K562 (cell line): ENCODE measurements around the gene IL1B. TPM values are rescaled to one million over a fixed set of nuclear protein-coding genes. Genes with fewer than 3 reads are reported as not detected.
A peak's percentile ranks its signal among the peaks of the same experiment; 100 is the strongest.

Source experiments
- ATF1 ChIP-seq, 2 experiments: fragments of 450-650 bp in 1 of 2; IDR thresholded peaks; 2 replicates each; pipeline ENCODE4 v1.6.1; 2016; ENCODE audit warnings: missing compliant biosample characterization in 1 of 2, missing genetic modification characterization in 1 of 2
- BRCA1 ChIP-seq, 2 experiments: fragments of 450-650 bp in 1 of 2; sonication (generic) in 1 of 2; formaldehyde crosslinking in 1 of 2; IDR thresholded peaks; 2 replicates each; pipeline versions ENCODE4 v1.5.0 to v1.6.1; 2017 to 2020; ENCODE audit warnings: mild to moderate bottlenecking in 1 of 2, missing genetic modification reagents in 1 of 2
- CREB1 ChIP-seq, 2 experiments: sonication (generic) in 1 of 2; formaldehyde crosslinking in 1 of 2; IDR thresholded peaks; 2 replicates each; pipeline versions ENCODE4 v1.6.1 to v1.8.0; 2012 to 2022; ENCODE audit warnings: inconsistent platforms in 1 of 2, mild to moderate bottlenecking in 1 of 2, missing genetic modification reagents in 1 of 2, moderate library complexity in 1 of 2
- CXXC5 ChIP-seq: fragments of 250-450 bp; sonication (Bioruptor Pico); IDR thresholded peaks from 2 replicates; pipeline ENCODE4 v1.8.0; 2022; ENCODE audit warnings: inconsistent platforms, mild to moderate bottlenecking, moderate library complexity
- EP300 ChIP-seq: IDR thresholded peaks from 2 replicates; pipeline ENCODE4 v1.6.1; 2012; ENCODE audit warnings: low read length, improper control_type of control experiment
- HLTF ChIP-seq: fragments of 450-650 bp; IDR thresholded peaks from 2 replicates; pipeline ENCODE4 v1.6.1; 2016
- MCM2 ChIP-seq: fragments of 450-650 bp; IDR thresholded peaks from 2 replicates; pipeline ENCODE4 v1.6.1; 2017; ENCODE audit warnings: low read depth, mild to moderate bottlenecking
- MIER1 ChIP-seq: fragments of 450-650 bp; IDR thresholded peaks from 2 replicates; pipeline ENCODE4 v1.6.1; 2016; ENCODE audit warnings: antibody characterized with exemption, mild to moderate bottlenecking, low read depth
- NFRKB ChIP-seq: fragments of 450-650 bp; IDR thresholded peaks from 2 replicates; pipeline ENCODE4 v1.6.1; 2016; ENCODE audit warnings: low read depth
- NUFIP1 ChIP-seq: fragments of 450-650 bp; IDR thresholded peaks from 2 replicates; pipeline ENCODE4 v1.6.1; 2018; ENCODE audit not compliant: partially characterized antibody
- PHTF2 ChIP-seq: fragments of 250-450 bp; sonication (Bioruptor Pico); IDR thresholded peaks from 2 replicates; pipeline ENCODE4 v1.5.0; 2021; ENCODE audit warnings: mild to moderate bottlenecking
- SMAD4 ChIP-seq: fragments of 250-450 bp; sonication (Bioruptor Pico); conservative IDR thresholded peaks from 2 replicates; pipeline ENCODE4 v1.8.0; 2021; ENCODE audit warnings: inconsistent platforms, mild to moderate bottlenecking, moderate library complexity
- TAF15 ChIP-seq: fragments of 200-400 bp; formaldehyde crosslinking; IDR thresholded peaks from 2 replicates; pipeline ENCODE4 v1.6.1; 2017; ENCODE audit warnings: mild to moderate bottlenecking, low read depth, low read length, moderate library complexity
- TEAD1 ChIP-seq, 2 experiments: fragments of 450-650 bp in 1 of 2; sonication (generic) in 1 of 2; formaldehyde crosslinking; IDR thresholded peaks; 2 replicates each; pipeline versions ENCODE4 v1.4.0 to v1.8.0; 2020 to 2022; ENCODE audit warnings: mild to moderate bottlenecking in 2 of 2, missing genetic modification reagents in 1 of 2
- THRB ChIP-seq: fragments of 450-650 bp; formaldehyde crosslinking; conservative IDR thresholded peaks from 2 replicates; pipeline ENCODE4 v1.4.0; 2022; ENCODE audit warnings: mild to moderate bottlenecking, missing genetic modification characterization
- ZKSCAN1 ChIP-seq: fragments of 150-350 bp; IDR thresholded peaks from 2 replicates; pipeline ENCODE4 v1.6.1; 2016; ENCODE audit warnings: low read depth, low read length
- ZNF384 ChIP-seq: IDR thresholded peaks from 2 replicates; pipeline ENCODE4 v1.6.1; 2012; ENCODE audit warnings: low read depth, low read length, improper control_type of control experiment
- ZNF444 ChIP-seq: fragments of 250-450 bp; sonication (Bioruptor Pico); IDR thresholded peaks from 2 replicates; pipeline ENCODE4 v1.4.0; 2020; ENCODE audit warnings: mild to moderate bottlenecking, moderate library complexity
- ZNF76 ChIP-seq: fragments of 250-450 bp; sonication (Bioruptor Pico); IDR thresholded peaks from 2 replicates; pipeline ENCODE4 v1.4.0; 2020; ENCODE audit warnings: mild to moderate bottlenecking, moderate library complexity, borderline replicate concordance
- ZNF830 ChIP-seq: fragments of 250-450 bp; sonication (Bioruptor Pico); IDR thresholded peaks from 2 replicates; pipeline ENCODE4 v1.5.0; 2021; ENCODE audit warnings: mild to moderate bottlenecking
- polyA plus RNA-seq, 8 experiments: library from polyadenylated mRNA; depleted of rRNA in 4 of 8; stranded (reverse) in 5 of 8; unstranded in 3 of 8; fragments of >200 nt; fragmentation: Nextera tagmentation in 2 of 8; fragmentation: Illumina TruSeq in 1 of 8; extraction: Ambion mirVana in 2 of 8; extraction: Trizol in 1 of 8; gene quantifications; 2 replicates each; pipeline versions ENCODE4 v1.2.1 to v1.2.3, GENCODE V29; 2011 to 2014; ENCODE audit warnings: inconsistent platforms in 1 of 8, missing spikeins in 1 of 8
- total RNA-seq, 7 experiments: library from RNA; depleted of rRNA in 6 of 7; stranded (reverse); fragments of >200 nt in 6 of 7; fragmentation: Illumina TruSeq in 2 of 7; extraction: Trizol in 2 of 7; gene quantifications; 2 replicates each; pipeline versions ENCODE4 v1.2.1 to v1.2.3, GENCODE V29; 2011 to 2021; ENCODE audit warnings: low replicate concordance in 1 of 7
- TF ChIP-seq, protein P1 (sequence below): sonication (generic); formaldehyde crosslinking; IDR thresholded peaks from 2 replicates; pipeline ENCODE4 v1.8.0; 2022; ENCODE audit warnings: missing genetic modification reagents, mild to moderate bottlenecking, borderline replicate concordance
- TF ChIP-seq, protein P2 (sequence below): fragments of 250-450 bp; sonication (Bioruptor Pico); IDR thresholded peaks from 2 replicates; pipeline ENCODE4 v1.8.0; 2021; ENCODE audit warnings: moderate library complexity, mild to moderate bottlenecking, inconsistent platforms

Gene IL1B
- total and polyA plus RNA-seq, 9 of the 15 experiments (the other 6 are each of a cell fraction or from before 2014, with no cell fraction given), result 0.29 TPM; not detected in 8

GRCh38 chr2:112793449-112793978 is 43.1 kb downstream of the IL1B start (continued):
- TF ChIP-seq ZNF384 (no peak), THRB (CRISPR knock-in tag) (no peak), ATF1 (CRISPR knock-in tag; IDR thresholded peaks at IDR 0.05) (no peak), ATF1 (tag; IDR thresholded peaks at IDR 0.05) (no peak), MIER1 (no peak), EP300 (no peak), ZKSCAN1 (no peak), ZNF830 (CRISPR knock-in tag) (no peak), CXXC5 (peak; percentile 52), BRCA1 (IDR thresholded peaks at IDR 0.05) (no peak), BRCA1 (CRISPR knock-in tag; IDR thresholded peaks at IDR 0.05) (no peak), CREB1 (IDR thresholded peaks at IDR 0.05) (no peak), CREB1 (CRISPR knock-in tag; IDR thresholded peaks at IDR 0.05) (no peak), TEAD1 (CRISPR knock-in tag; IDR thresholded peaks at IDR 0.05) (no peak), TAF15 (no peak), PHTF2 (CRISPR knock-in tag) (no peak), SMAD4 (CRISPR knock-in tag) (peak; percentile 68), MCM2 (no peak), NFRKB (no peak), ZNF76 (CRISPR knock-in tag) (0 out of 2 replicates have a peak, but pooled peaks have one; percentile 44), NUFIP1 (no peak), HLTF (no peak), ZNF444 (CRISPR knock-in tag) (no peak)
- TF ChIP-seq, protein P1, sequence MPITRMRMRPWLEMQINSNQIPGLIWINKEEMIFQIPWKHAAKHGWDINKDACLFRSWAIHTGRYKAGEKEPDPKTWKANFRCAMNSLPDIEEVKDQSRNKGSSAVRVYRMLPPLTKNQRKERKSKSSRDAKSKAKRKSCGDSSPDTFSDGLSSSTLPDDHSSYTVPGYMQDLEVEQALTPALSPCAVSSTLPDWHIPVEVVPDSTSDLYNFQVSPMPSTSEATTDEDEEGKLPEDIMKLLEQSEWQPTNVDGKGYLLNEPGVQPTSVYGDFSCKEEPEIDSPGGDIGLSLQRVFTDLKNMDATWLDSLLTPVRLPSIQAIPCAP (CRISPR knock-in tag), result no peak
- TF ChIP-seq, protein P2, sequence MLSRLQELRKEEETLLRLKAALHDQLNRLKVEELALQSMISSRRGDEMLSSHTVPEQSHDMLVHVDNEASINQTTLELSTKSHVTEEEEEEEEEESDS (CRISPR knock-in tag), result no peak
